PFSK-1 (cell line): ENCODE measurements around the gene NPM1.

Source experiments
- POLR2AphosphoS5 ChIP-seq: IDR thresholded peaks from 2 replicates; pipeline ENCODE4 v1.6.1; 2012; ENCODE audit warnings: low read depth, mild to moderate bottlenecking, control low read depth, low read length, moderate library complexity
- REST ChIP-seq, 2 experiments: IDR thresholded peaks; 2 replicates each; pipeline versions ENCODE4 v1.6.1 to v1.8.0; 2011 to 2012; ENCODE audit warnings: low read depth in 2 of 2, low read length in 2 of 2, control low read depth in 1 of 2, inconsistent platforms in 1 of 2, mild to moderate bottlenecking in 1 of 2, moderate library complexity in 1 of 2; ENCODE audit not compliant: insufficient read depth in 1 of 2

GRCh38 chr5:171433982-171434676 lies 46.5 kb downstream of the NPM1 start:
- TF ChIP-seq POLR2AphosphoS5, result no peak
- no peak for TF ChIP-seq REST (IDR thresholded peaks at IDR 0.05; ENCODE audit: insufficient read depth in 1 of 2, low read depth in 2 of 2, low read length in 2 of 2)
